Adrenal gland (tissue), 5 donors: ENCODE measurements around the gene EPHA3.

Experiments used
- CTCF ChIP-seq, 6 experiments: fragments of 450-650 bp in 4 of 6; fragments of 200-600 bp in 2 of 6; sonication (generic) in 1 of 6; IDR thresholded peaks; 1 replicate in 5 of 6; 2 replicates in 1 of 6; pipeline versions ENCODE4 v1.5.1 to v1.8.0; 2016 to 2021; ENCODE audit warnings: antibody characterized with exemption in 6 of 6, mild to moderate bottlenecking in 2 of 6, moderate library complexity in 1 of 6
- POLR2A ChIP-seq, 2 donors: fragments of 450-650 bp; IDR thresholded peaks; one replicate each; pipeline ENCODE4 v1.6.1; 2017; ENCODE audit warnings: antibody characterized with exemption in 2 of 2, mild to moderate bottlenecking in 2 of 2, moderate library complexity in 1 of 2
- donor health status: DM: no; HTN: no; CAD: no.

- no peak for TF ChIP-seq CTCF (IDR thresholded peaks at IDR 0.05)
- TF ChIP-seq POLR2A (IDR thresholded peaks at IDR 0.05), result no peak
Observed at GRCh38 chr3:89300981-89301380, 193.6 kb downstream of the EPHA3 start.
